GM10847 (cell line): Measurements from ENCODE around the gene IFT122.

Experiments used
- POLR2A ChIP-seq: IDR thresholded peaks from 2 replicates; pipeline ENCODE4 v1.6.1; 2011; ENCODE audit not compliant: insufficient read length; ENCODE audit errors: extremely low read depth

The IFT122 gene

GRCh38 chr3:129539206-129539605 lies 99.2 kb downstream of the IFT122 start:
- TF ChIP-seq POLR2A, result no peak

GRCh38 chr3:129540776-129541516 lies 100.9 kb downstream of the IFT122 start:
- no peak for TF ChIP-seq POLR2A

- TF ChIP-seq POLR2A, result no peak
Measured at GRCh38 chr3:129542747-129543146, 102.7 kb downstream of the IFT122 start.

GRCh38 chr3:129543156-129543790 lies 103.2 kb downstream of the IFT122 start, which contains the start of gene H1-8:
H1-8 (plus strand) TSS chr3:129543175; CDS start chr3:129543219, 44 bp downstream.
- no peak for TF ChIP-seq POLR2A

GRCh38 chr3:129543999-129544398 lies 104.0 kb downstream of the IFT122 start:
- no peak for TF ChIP-seq POLR2A

GRCh38 chr3:129547241-129547640 lies 107.2 kb downstream of the IFT122 start:
- no peak for TF ChIP-seq POLR2A

GRCh38 chr3:129548104-129548965 lies 108.3 kb downstream of the IFT122 start:
- TF ChIP-seq POLR2A, result no peak

- no peak for TF ChIP-seq POLR2A
Measured at GRCh38 chr3:129549006-129549800, 109.2 kb downstream of the IFT122 start.

GRCh38 chr3:129549805-129550204 lies 109.8 kb downstream of the IFT122 start:
- TF ChIP-seq POLR2A, result no peak

GRCh38 chr3:129552287-129553050 lies 112.4 kb downstream of the IFT122 start:
- TF ChIP-seq POLR2A, result no peak

- no peak for TF ChIP-seq POLR2A
Measured at GRCh38 chr3:129553171-129553570, 113.1 kb downstream of the IFT122 start.

- TF ChIP-seq POLR2A, result no peak
Measured at GRCh38 chr3:129553719-129554118, 113.7 kb downstream of the IFT122 start.

GRCh38 chr3:129554356-129555152 lies 114.5 kb downstream of the IFT122 start:
- TF ChIP-seq POLR2A, result no peak

- TF ChIP-seq POLR2A, result no peak
Measured at GRCh38 chr3:129555153-129555550, 115.1 kb downstream of the IFT122 start.
